ENCODE measurements around the gene GSTCD. TPM values are rescaled to one million over a fixed set of nuclear protein-coding genes. Genes with fewer than 3 reads are reported as not detected.
A peak's percentile ranks its signal among the peaks of the same experiment; 100 is the strongest.

Gene GSTCD
- total and polyA plus RNA-seq, 9 of the 15 experiments (the other 6 are each of a cell fraction or from before 2014, with no cell fraction given) = 4.5 to 36.3 (median 16.0) TPM

DNA sequence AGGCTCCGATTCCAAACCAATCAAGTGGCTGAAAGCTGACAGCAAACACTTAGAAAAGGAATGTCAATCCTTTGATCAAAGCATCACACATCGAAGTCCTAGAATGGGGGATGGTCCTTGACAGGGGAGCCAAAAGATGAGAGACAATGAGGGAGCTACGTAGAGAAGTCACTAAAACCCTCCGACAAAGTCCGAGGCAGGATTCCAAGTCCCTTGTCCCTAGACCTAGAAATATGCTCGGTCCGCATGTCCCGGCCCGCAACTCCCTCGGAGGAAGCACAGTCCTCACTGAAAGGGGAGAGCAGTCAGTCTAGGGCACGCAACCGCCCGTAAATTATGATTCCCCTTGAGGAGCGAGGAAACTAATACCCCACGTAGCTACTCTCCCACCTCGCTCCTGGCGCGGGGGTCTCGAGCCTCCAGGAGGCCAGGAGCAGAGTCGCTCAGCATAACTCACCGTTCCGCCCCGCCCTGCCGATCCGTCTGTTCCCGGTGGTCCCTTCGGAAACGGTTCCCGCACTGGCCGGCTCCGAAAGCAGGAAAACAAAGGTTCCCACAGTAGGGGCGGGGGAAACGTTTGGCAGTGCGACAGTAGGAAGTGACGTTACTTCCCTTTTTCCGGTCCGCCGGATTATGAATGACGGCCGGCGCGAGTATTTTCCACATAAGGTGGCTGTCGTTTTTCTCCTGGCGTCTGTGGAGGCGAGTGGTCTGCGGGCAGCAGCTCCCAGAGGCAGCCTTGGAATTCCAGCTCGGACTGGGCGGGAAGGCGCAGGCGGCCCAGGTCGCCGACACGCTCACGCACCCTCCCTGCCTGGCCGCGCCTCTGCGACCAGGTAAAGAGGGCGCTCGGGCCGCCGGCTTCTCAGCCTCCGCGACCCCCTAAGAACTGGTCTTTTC, at the start of gene GSTCD, which contains the start of gene INTS12 (continued):
- TF ChIP-seq, protein P1, sequence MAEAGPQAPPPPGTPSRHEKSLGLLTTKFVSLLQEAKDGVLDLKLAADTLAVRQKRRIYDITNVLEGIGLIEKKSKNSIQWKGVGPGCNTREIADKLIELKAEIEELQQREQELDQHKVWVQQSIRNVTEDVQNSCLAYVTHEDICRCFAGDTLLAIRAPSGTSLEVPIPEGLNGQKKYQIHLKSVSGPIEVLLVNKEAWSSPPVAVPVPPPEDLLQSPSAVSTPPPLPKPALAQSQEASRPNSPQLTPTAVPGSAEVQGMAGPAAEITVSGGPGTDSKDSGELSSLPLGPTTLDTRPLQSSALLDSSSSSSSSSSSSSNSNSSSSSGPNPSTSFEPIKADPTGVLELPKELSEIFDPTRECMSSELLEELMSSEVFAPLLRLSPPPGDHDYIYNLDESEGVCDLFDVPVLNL (CRISPR knock-in tag; IDR thresholded peaks at IDR 0.05; ENCODE audit: low read depth) = no peak
- TF ChIP-seq SIX5 (IDR thresholded peaks at IDR 0.05; ENCODE audit: borderline replicate concordance in 1 of 2, insufficient read depth in 1 of 2, low read depth in 1 of 2, low read length in 2 of 2) = peak; percentile 62 to 66; a peak in 3 of 4 replicates
- peak; percentile 59; the same call in 1 of the 2 replicates for TF ChIP-seq POLR2H (tag; IDR thresholded peaks at IDR 0.05; ENCODE audit: low read depth)
- TF ChIP-seq MECOM (CRISPR knock-in tag; IDR thresholded peaks at IDR 0.05) = no peak
- no peak for TF ChIP-seq RHOXF2B (CRISPR knock-in tag; conservative IDR thresholded peaks at IDR 0.05)
- TF ChIP-seq CBX1 (IDR thresholded peaks at IDR 0.05; ENCODE audit: low read depth) = peak; percentile 95
- TF ChIP-seq SREBF2 (CRISPR knock-in tag; IDR thresholded peaks at IDR 0.05) = peak; percentile 24; the same call in 1 of the 2 replicates
- no peak for TF ChIP-seq ZNF512 (tag; IDR thresholded peaks at IDR 0.05)
- peak; percentile 60; a peak in 3 of 4 replicates for TF ChIP-seq NRF1 (conservative IDR thresholded peaks at IDR 0.05 in 1 of 2, IDR thresholded peaks at IDR 0.05 in 1 of 2)
- no peak for TF ChIP-seq E2F3 (CRISPR knock-in tag; IDR thresholded peaks at IDR 0.05)
- no peak for TF ChIP-seq ZFP30 (CRISPR knock-in tag; IDR thresholded peaks at IDR 0.05; ENCODE audit: borderline replicate concordance)
- TF ChIP-seq SIN3B (IDR thresholded peaks at IDR 0.05; ENCODE audit: low read depth) = peak; percentile 84; the same call in 1 of the 2 replicates
- TF ChIP-seq ZEB2 (IDR thresholded peaks at IDR 0.05) = peak; percentile 99
- TF ChIP-seq SUPT5H (IDR thresholded peaks at IDR 0.05) = peak; percentile 97
- TF ChIP-seq RBM14 (IDR thresholded peaks at IDR 0.05; ENCODE audit: borderline replicate concordance, insufficient read depth, low read depth, low read length) = no peak
- TF ChIP-seq, protein P2, sequence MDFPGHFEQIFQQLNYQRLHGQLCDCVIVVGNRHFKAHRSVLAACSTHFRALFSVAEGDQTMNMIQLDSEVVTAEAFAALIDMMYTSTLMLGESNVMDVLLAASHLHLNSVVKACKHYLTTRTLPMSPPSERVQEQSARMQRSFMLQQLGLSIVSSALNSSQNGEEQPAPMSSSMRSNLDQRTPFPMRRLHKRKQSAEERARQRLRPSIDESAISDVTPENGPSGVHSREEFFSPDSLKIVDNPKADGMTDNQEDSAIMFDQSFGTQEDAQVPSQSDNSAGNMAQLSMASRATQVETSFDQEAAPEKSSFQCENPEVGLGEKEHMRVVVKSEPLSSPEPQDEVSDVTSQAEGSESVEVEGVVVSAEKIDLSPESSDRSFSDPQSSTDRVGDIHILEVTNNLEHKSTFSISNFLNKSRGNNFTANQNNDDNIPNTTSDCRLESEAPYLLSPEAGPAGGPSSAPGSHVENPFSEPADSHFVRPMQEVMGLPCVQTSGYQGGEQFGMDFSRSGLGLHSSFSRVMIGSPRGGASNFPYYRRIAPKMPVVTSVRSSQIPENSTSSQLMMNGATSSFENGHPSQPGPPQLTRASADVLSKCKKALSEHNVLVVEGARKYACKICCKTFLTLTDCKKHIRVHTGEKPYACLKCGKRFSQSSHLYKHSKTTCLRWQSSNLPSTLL (IDR thresholded peaks at IDR 0.05) = no peak
- peak; percentile 95 for TF ChIP-seq CGGBP1 (CRISPR knock-in tag; IDR thresholded peaks at IDR 0.05)
- TF ChIP-seq ZNF217 (CRISPR knock-in tag; IDR thresholded peaks at IDR 0.05) = no peak
- TF ChIP-seq ZNF717 (CRISPR knock-in tag; IDR thresholded peaks at IDR 0.05) = no peak
- TF ChIP-seq ZNF780A (CRISPR knock-in tag; IDR thresholded peaks at IDR 0.05) = no peak
- TF ChIP-seq, protein P3, sequence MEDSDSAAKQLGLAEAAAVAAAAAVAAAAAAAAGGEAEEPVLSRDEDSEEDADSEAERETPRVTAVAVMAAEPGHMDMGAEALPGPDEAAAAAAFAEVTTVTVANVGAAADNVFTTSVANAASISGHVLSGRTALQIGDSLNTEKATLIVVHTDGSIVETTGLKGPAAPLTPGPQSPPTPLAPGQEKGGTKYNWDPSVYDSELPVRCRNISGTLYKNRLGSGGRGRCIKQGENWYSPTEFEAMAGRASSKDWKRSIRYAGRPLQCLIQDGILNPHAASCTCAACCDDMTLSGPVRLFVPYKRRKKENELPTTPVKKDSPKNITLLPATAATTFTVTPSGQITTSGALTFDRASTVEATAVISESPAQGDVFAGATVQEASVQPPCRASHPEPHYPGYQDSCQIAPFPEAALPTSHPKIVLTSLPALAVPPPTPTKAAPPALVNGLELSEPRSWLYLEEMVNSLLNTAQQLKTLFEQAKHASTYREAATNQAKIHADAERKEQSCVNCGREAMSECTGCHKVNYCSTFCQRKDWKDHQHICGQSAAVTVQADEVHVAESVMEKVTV (CRISPR knock-in tag; IDR thresholded peaks at IDR 0.05) = peak; percentile 22; the same call in 1 of the 2 replicates
- peak; percentile 70; the same call in 1 of the 2 replicates for TF ChIP-seq PYGO2 (tag; IDR thresholded peaks at IDR 0.05)
